Hepatocyte (in vitro differentiated cells): ENCODE data around the gene CPB2. TPM values are rescaled to one million over a fixed set of nuclear protein-coding genes. Genes with fewer than 3 reads are reported as not detected.

ENCODE experiments used
- DNase-seq: peaks from one replicate; pipeline ENCODE4 v3.0.0-alpha.2; 2016; ENCODE audit warnings: low spot score
- H2AFZ ChIP-seq: fragments of 200-600 bp; sonication (generic); 2 replicates; pipeline ENCODE4 v1.6.0; 2016; ENCODE audit warnings: antibody characterized with exemption, mild to moderate bottlenecking
- H3K27ac ChIP-seq: fragments of 200-600 bp; sonication (generic); 2 replicates; pipeline ENCODE4 v1.5.1; 2016; ENCODE audit warnings: mild to moderate bottlenecking
- H3K27me3 ChIP-seq: fragments of 200-600 bp; sonication (generic); 2 replicates; pipeline ENCODE4 v1.6.1; 2016
- H3K36me3 ChIP-seq: fragments of 200-600 bp; sonication (generic); replicated peaks from 2 replicates; pipeline ENCODE4 v1.5.1; 2016; ENCODE audit warnings: low read depth; ENCODE audit not compliant: insufficient read depth
- H3K4me1 ChIP-seq: fragments of 200-600 bp; sonication (generic); 2 replicates; pipeline ENCODE4 v1.5.1; 2016; ENCODE audit warnings: mild to moderate bottlenecking, moderate library complexity; ENCODE audit not compliant: insufficient read depth
- H3K4me2 ChIP-seq: fragments of 200-600 bp; sonication (generic); 2 replicates; pipeline ENCODE4 v1.6.0; 2016
- H3K4me3 ChIP-seq: fragments of 200-600 bp; sonication (generic); 2 replicates; pipeline ENCODE4 v1.5.1; 2016; ENCODE audit warnings: mild to moderate bottlenecking
- H3K79me2 ChIP-seq: fragments of 200-600 bp; sonication (generic); 2 replicates; pipeline ENCODE4 v1.6.0; 2017; ENCODE audit warnings: mild to moderate bottlenecking
- H3K9me2 ChIP-seq: fragments of 200-600 bp; sonication (generic); replicated peaks from 2 replicates; pipeline ENCODE4 v1.6.0; 2017; ENCODE audit warnings: mild to moderate bottlenecking; ENCODE audit not compliant: insufficient read depth
- H3K9me3 ChIP-seq: fragments of 200-600 bp; sonication (generic); 2 replicates; pipeline ENCODE4 v1.5.1; 2016; ENCODE audit warnings: low read depth, mild to moderate bottlenecking
- H4K20me1 ChIP-seq: fragments of 200-600 bp; sonication (generic); 2 replicates; pipeline ENCODE4 v1.6.0; 2016; ENCODE audit warnings: mild to moderate bottlenecking; ENCODE audit not compliant: insufficient read depth, poor library complexity, severe bottlenecking
- CTCF ChIP-seq: fragments of 200-600 bp; sonication (generic); IDR thresholded peaks from 2 replicates; pipeline ENCODE4 v1.5.1; 2016; ENCODE audit warnings: antibody characterized with exemption, mild to moderate bottlenecking; ENCODE audit not compliant: poor library complexity
- EZH2 ChIP-seq: fragments of 200-600 bp; sonication (generic); IDR thresholded peaks from 2 replicates; pipeline ENCODE4 v1.6.1; 2016; ENCODE audit warnings: antibody characterized with exemption, mild to moderate bottlenecking, borderline replicate concordance
- EZH2phosphoT487 ChIP-seq: fragments of 200-600 bp; sonication (generic); IDR thresholded peaks from one replicate; pipeline ENCODE4 v1.6.1; 2018; ENCODE audit warnings: antibody characterized with exemption, mild to moderate bottlenecking, low read depth, moderate library complexity; ENCODE audit not compliant: unreplicated experiment, severe bottlenecking
- WGBS: methylation state at CpG from one replicate; pipeline ENCODE4 v1.1.6; 2016; ENCODE audit warnings: low lambda C conversion rate; ENCODE audit errors: missing lambda C conversion rate; 5-methylcytosine and 5-hydroxymethylcytosine counted together
- polyA plus RNA-seq: library from polyadenylated mRNA; unstranded; fragments of >200 nt; fragmentation: Nextera tagmentation; extraction: Ambion mirVana; gene quantifications from 2 replicates; pipeline ENCODE4 v1.2.1, GENCODE V29; 2016
- total RNA-seq: library from RNA; depleted of rRNA; stranded (reverse); fragments of >200 nt; gene quantifications from 2 replicates; pipeline ENCODE4 v1.2.3, GENCODE V29; 2014

The CPB2 gene
- total and polyA plus RNA-seq, 2 experiments from 2014 or later: 43.3 to 54.6 TPM

- Histone ChIP-seq H3K27ac (no peak overlapping the region), H3K4me2 (no peak overlapping the region), H3K9me3 (no peaks in the 10 kb centered on the region), H4K20me1 (no peaks in the 10 kb centered on the region), H3K4me3 (no peak overlapping the region), H3K36me3 (no peaks in the 10 kb centered on the region), H3K4me1 (no peaks in the 10 kb centered on the region), H2AFZ (no peak overlapping the region), H3K79me2 (no peaks in the 10 kb centered on the region), H3K27me3 (no peaks in the 10 kb centered on the region), H3K9me2 (no peaks in the 10 kb centered on the region)
- DNase-seq: no peak
- TF ChIP-seq EZH2 (no peak), EZH2phosphoT487 (no peak), CTCF (no peak)
- 96% methylated on average over 5 of the region's 5 CpGs for WGBS
Measured at GRCh38 chr13:46071590-46072249, 33.1 kb downstream of the CPB2 start.

GRCh38 chr13:46063292-46063691 lies 41.5 kb downstream of the CPB2 start:
- TF ChIP-seq EZH2 (no peak), CTCF (no peak)
- Histone ChIP-seq H3K4me3 (no peak overlapping the region), H3K4me1 (no peaks in the 10 kb centered on the region), H3K9me2 (no peaks in the 10 kb centered on the region), H3K79me2 (no peaks in the 10 kb centered on the region), H3K9me3 (no peaks in the 10 kb centered on the region), H3K27ac (no peak overlapping the region), H3K27me3 (no peaks in the 10 kb centered on the region), H3K4me2 (no peak overlapping the region), H2AFZ (no peak overlapping the region), H3K36me3 (no peaks in the 10 kb centered on the region), H4K20me1 (no peaks in the 10 kb centered on the region)
- 95% methylated on average over 2 of the region's 2 CpGs for WGBS
- no peak for DNase-seq

GRCh38 chr13:46062185-46062584 lies 42.6 kb downstream of the CPB2 start:
- peak overlapping the region; percentile 20 for H3K4me2 ChIP-seq
- peak overlapping the region; percentile 7 for H3K27ac ChIP-seq

More at GRCh38 chr13:46062185-46062584, 42.6 kb downstream of the CPB2 start:
- Histone ChIP-seq H3K4me1 (no peaks in the 10 kb centered on the region), H3K27me3 (no peaks in the 10 kb centered on the region), H3K36me3 (no peaks in the 10 kb centered on the region), H2AFZ (no peak overlapping the region), H3K79me2 (no peaks in the 10 kb centered on the region), H3K9me2 (no peaks in the 10 kb centered on the region), H3K9me3 (no peaks in the 10 kb centered on the region), H4K20me1 (no peaks in the 10 kb centered on the region), H3K4me3 (no peak overlapping the region)
- TF ChIP-seq EZH2phosphoT487: no peak
- TF ChIP-seq EZH2: no peak
- no peak for TF ChIP-seq CTCF
- WGBS: 72% methylated on average over 5 of the region's 5 CpGs
- peak; percentile 13 for DNase-seq
